Gastrocnemius medialis (tissue), 4 donors: ENCODE measurements around the gene USP12. TPM values are rescaled to one million over a fixed set of nuclear protein-coding genes. Genes with fewer than 3 reads are reported as not detected.

Experiments used
- ATAC-seq, 2 donors: fragments of 150-250 bp; one replicate each; pipeline ENCODE4 v1.9.1; 2016
- DNase-seq, 2 donors: peaks; one replicate each; pipeline ENCODE4 v3.0.0-alpha.2; 2019
- H3K27ac ChIP-seq, 4 donors: fragments of 200-600 bp; sonication (generic); 1 replicate in 1 of 4; 2 replicates in 3 of 4; pipeline ENCODE4 v1.5.1; 2016 to 2018; ENCODE audit warnings: mild to moderate bottlenecking in 2 of 4, moderate library complexity in 1 of 4
- H3K27me3 ChIP-seq, 3 donors: fragments of 200-600 bp; sonication (generic) in 2 of 3; 1 replicate in 1 of 3; 2 replicates in 2 of 3; pipeline versions ENCODE4 v1.5.1 to v1.6.0; 2016 to 2019; ENCODE audit warnings: mild to moderate bottlenecking in 1 of 3, moderate library complexity in 1 of 3
- H3K36me3 ChIP-seq, 2 donors: fragments of 200-600 bp; sonication (generic) in 1 of 2; one replicate each; pipeline ENCODE4 v1.5.1; 2017 to 2018
- H3K4me1 ChIP-seq, 2 donors: fragments of 200-600 bp; sonication (generic) in 1 of 2; one replicate each; pipeline ENCODE4 v1.5.1; 2016 to 2017; ENCODE audit warnings: mild to moderate bottlenecking in 2 of 2
- H3K4me3 ChIP-seq, 4 donors: fragments of 200-600 bp; sonication (generic) in 3 of 4; 1 replicate in 1 of 4; 2 replicates in 3 of 4; pipeline ENCODE4 v1.5.1; 2016 to 2019; ENCODE audit warnings: mild to moderate bottlenecking in 2 of 4
- H3K9me3 ChIP-seq, 3 donors: fragments of 200-600 bp; sonication (generic) in 2 of 3; 1 replicate in 1 of 3; 2 replicates in 2 of 3; pipeline ENCODE4 v1.5.1; 2016 to 2019
- CTCF ChIP-seq, 5 experiments: fragments of 450-650 bp in 3 of 5; fragments of 200-600 bp in 2 of 5; sonication (generic) in 2 of 5; IDR thresholded peaks in 4 of 5; conservative IDR thresholded peaks in 1 of 5; 1 replicate in 4 of 5; 2 replicates in 1 of 5; pipeline ENCODE4 v1.5.1; 2016 to 2019; ENCODE audit warnings: antibody characterized with exemption in 5 of 5, mild to moderate bottlenecking in 3 of 5, moderate library complexity in 3 of 5
- POLR2A ChIP-seq, 2 donors: fragments of 450-650 bp; IDR thresholded peaks; one replicate each; pipeline ENCODE4 v1.6.1; 2017; ENCODE audit warnings: antibody characterized with exemption in 2 of 2, mild to moderate bottlenecking in 2 of 2, moderate library complexity in 2 of 2
- in situ Hi-C, 4 donors: fragments of 200-750 bp; cut with MboI; loops; one replicate each; pipeline versions ENCODE4 v1.15.0 to v1.8.0; 2017; ENCODE audit warnings: low sequenced_read_pairs in 4 of 4
- intact Hi-C: fragments of 100-400 bp; cut with DNase I; formaldehyde crosslinking; loops from one replicate; pipeline ENCODE4 v1.15.1; 2023; ENCODE audit warnings: low total_unique reads
- total RNA-seq, 4 donors: library from RNA; depleted of rRNA; stranded (reverse); fragments of >200 nt; gene quantifications; one replicate each; pipeline versions ENCODE4 v1.1.0 to v1.2.3, GENCODE V29; 2016

The USP12 gene
- total RNA-seq, 4 donors from 2014 or later = 11.1 to 27.6 (median 13.1) TPM

- ATAC-seq (no peak), DNase-seq (no peak)
- in situ Hi-C loops = loop anchor here in 1 of 4 donors (10.0 to 25.0 kb wide), 2 partner anchors 272 to 440 kb away; partner anchors contain the start of genes LNX2 and POLR1D
- H3K4me3 ChIP-seq = peak overlapping the region; percentile 70 to 85 (median 84)
- intact Hi-C loops = loop anchor here (1.0 to 10.0 kb wide), 5 partner anchors 98 to 1885 kb away; partner anchors contain the start of genes LNX2, MTIF3, MTMR6 and POLR1D
- no peaks in the 10 kb centered on the region for H3K27me3 ChIP-seq
- peak overlapping the region; percentile 88 to 94 (median 89) for H3K27ac ChIP-seq
- TF ChIP-seq POLR2A (IDR thresholded peaks at IDR 0.05) (no peak), CTCF (IDR thresholded peaks at IDR 0.05 in 4 of 5, conservative IDR thresholded peaks at IDR 0.05 in 1 of 5) (no peak)
- peaks cover 30 to 34% of the 10 kb centered on the region in 2 donors for H3K4me1 ChIP-seq
- H3K36me3 ChIP-seq = no peaks in the 10 kb centered on the region
- no peaks in the 10 kb centered on the region for H3K9me3 ChIP-seq
Observed at GRCh38 chr13:27172495-27172842, 858 bp upstream of the USP12 start.

DNA sequence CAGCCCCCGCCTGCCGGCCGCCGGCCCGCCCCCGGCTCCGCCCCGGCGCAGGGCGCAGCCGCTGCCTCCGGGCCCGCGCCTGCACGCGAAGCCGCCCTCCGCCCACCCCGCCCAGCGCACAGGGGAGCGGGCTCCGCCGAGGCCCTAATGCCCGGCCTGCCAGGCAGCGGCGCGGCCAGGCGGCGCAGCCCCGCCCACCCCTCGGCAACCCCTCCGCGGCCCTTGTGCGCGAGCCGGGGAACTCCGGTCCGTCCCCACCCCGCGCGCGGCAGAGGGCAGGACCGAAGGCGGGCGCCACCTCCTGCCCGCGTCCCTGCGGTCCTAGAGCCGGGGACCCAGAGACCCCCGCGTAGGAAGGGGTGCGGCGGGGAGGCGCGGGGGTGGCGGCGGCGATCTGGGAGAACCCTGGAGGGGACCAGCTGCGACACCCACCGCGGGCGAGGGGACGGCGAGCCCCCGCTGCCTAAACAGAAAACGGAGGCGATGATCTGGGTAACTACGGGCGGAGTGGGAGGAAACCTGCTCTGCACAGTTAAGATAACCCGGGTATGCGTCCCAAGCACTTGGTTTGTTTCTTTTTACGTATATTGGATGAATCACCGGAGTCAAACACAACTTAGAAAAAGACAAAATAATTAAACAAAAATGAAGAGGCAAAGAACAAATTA is 350 bp upstream of the USP12 start:
- Histone ChIP-seq H3K27ac (peak overlapping the region; percentile 88 to 94 (median 89)), H3K9me3 (no peaks in the 10 kb centered on the region), H3K4me1 (peaks cover 36 to 39% of the 10 kb centered on the region in 2 donors), H3K4me3 (peak overlapping the region; percentile 70 to 85 (median 84)), H3K36me3 (no peaks in the 10 kb centered on the region), H3K27me3 (no peaks in the 10 kb centered on the region)
- DNase-seq (peak; percentile 86 to 91), ATAC-seq (peak; percentile 79 to 80)
- intact Hi-C loops = loop anchor here (1.0 to 10.0 kb wide), 7 partner anchors 42 to 1885 kb away; partner anchors contain the start of genes LNX2, MTIF3, MTMR6 and POLR1D
- TF ChIP-seq CTCF (IDR thresholded peaks at IDR 0.05 in 4 of 5, conservative IDR thresholded peaks at IDR 0.05 in 1 of 5) (peak in 2 of 5 experiments; percentile 36 to 47), POLR2A (IDR thresholded peaks at IDR 0.05) (no peak)
- in situ Hi-C loops = loop anchor here in 1 of 4 donors (10.0 to 25.0 kb wide), 2 partner anchors 273 to 440 kb away; partner anchors contain the start of genes LNX2 and POLR1D

GRCh38 chr13:27170516-27171243 is 931 bp downstream of the USP12 start:
- H3K36me3 ChIP-seq = no peaks in the 10 kb centered on the region
- DNase-seq = peak; percentile 12 to 37
- peak; percentile 22 to 36 for ATAC-seq
- no peaks in the 10 kb centered on the region for H3K9me3 ChIP-seq
- peaks cover 48 to 51% of the 10 kb centered on the region in 2 donors for H3K4me1 ChIP-seq
- in situ Hi-C loops = loop anchor here in 1 of 4 donors (10.0 to 25.0 kb wide), 2 partner anchors 274 to 442 kb away; partner anchors contain the start of genes LNX2 and POLR1D
- intact Hi-C loops = loop anchor here (1.0 to 10.0 kb wide), 5 partner anchors 40 to 1883 kb away; partner anchors contain the start of genes LNX2, MTIF3, MTMR6 and POLR1D
- no peaks in the 10 kb centered on the region for H3K27me3 ChIP-seq
- TF ChIP-seq POLR2A (IDR thresholded peaks at IDR 0.05) = peak; percentile 13 to 35
- TF ChIP-seq CTCF (IDR thresholded peaks at IDR 0.05 in 4 of 5, conservative IDR thresholded peaks at IDR 0.05 in 1 of 5) = no peak
- peak overlapping the region; percentile 88 to 94 (median 90) for H3K27ac ChIP-seq
- peak overlapping the region; percentile 58 to 83 (median 68) for H3K4me3 ChIP-seq

- in situ Hi-C loops = loop anchor here in 1 of 4 donors (10.0 to 25.0 kb wide), 2 partner anchors 275 to 442 kb away; partner anchors contain the start of genes LNX2 and POLR1D
- ATAC-seq = no peak
- no peaks in the 10 kb centered on the region for H3K27me3 ChIP-seq
Observed at GRCh38 chr13:27170221-27170515, 1.4 kb downstream of the USP12 start.

More at GRCh38 chr13:27170221-27170515, 1.4 kb downstream of the USP12 start:
- no peaks in the 10 kb centered on the region for H3K36me3 ChIP-seq
- TF ChIP-seq CTCF (IDR thresholded peaks at IDR 0.05 in 4 of 5, conservative IDR thresholded peaks at IDR 0.05 in 1 of 5) = no peak
- intact Hi-C loops = loop anchor here (5.0 to 10.0 kb wide), 3 partner anchors 282 to 1883 kb away; partner anchors contain the start of genes LNX2, MTIF3, MTMR6 and POLR1D
- peak overlapping the region; percentile 58 to 83 (median 68) for H3K4me3 ChIP-seq
- peak overlapping the region; percentile 88 to 94 (median 90) for H3K27ac ChIP-seq
- peaks cover 49 to 53% of the 10 kb centered on the region in 2 donors for H3K4me1 ChIP-seq
- H3K9me3 ChIP-seq = no peaks in the 10 kb centered on the region
- DNase-seq = no peak
